H1 (cell line): ENCODE data around the gene CDPF1.
A peak's percentile ranks its signal among the peaks of the same experiment; 100 is the strongest.

ENCODE experiments used
- BCL11A ChIP-seq, 2 experiments: IDR thresholded peaks; one replicate each; pipeline ENCODE4 v1.6.1; 2011; ENCODE audit warnings: low read depth in 2 of 2, low read length in 2 of 2, mild to moderate bottlenecking in 2 of 2
- CBX5 ChIP-seq: fragments of 300-800, 300-1000 bp; sonication (generic); IDR thresholded peaks from 2 replicates; pipeline ENCODE4 v1.7.1; 2016; ENCODE audit warnings: antibody characterized with exemption, low read length, low read depth
- CHD2 ChIP-seq: IDR thresholded peaks from 2 replicates; pipeline ENCODE4 v1.6.1; 2012; ENCODE audit warnings: low read length, improper control_type of control experiment
- CTCF ChIP-seq, 3 experiments: IDR thresholded peaks; 1 replicate in 2 of 3; 2 replicates in 1 of 3; pipeline versions ENCODE4 v1.5.1 to v1.6.1; 2011; ENCODE audit warnings: low read length in 3 of 3, mild to moderate bottlenecking in 3 of 3, inconsistent platforms in 2 of 3, low read depth in 1 of 3, moderate library complexity in 1 of 3; ENCODE audit not compliant: insufficient read depth in 1 of 3; ENCODE audit errors: control extremely low read depth in 1 of 3
- EP300 ChIP-seq, 2 experiments: IDR thresholded peaks; 1 replicate in 1 of 2; 2 replicates in 1 of 2; pipeline ENCODE4 v1.6.1; 2011 to 2012; ENCODE audit warnings: low read depth in 2 of 2, low read length in 2 of 2, mild to moderate bottlenecking in 2 of 2, borderline replicate concordance in 1 of 2, inconsistent platforms in 1 of 2, moderate library complexity in 1 of 2
- JUN ChIP-seq: IDR thresholded peaks from 2 replicates; pipeline ENCODE4 v1.6.1; 2011; ENCODE audit warnings: low read depth, mild to moderate bottlenecking, improper control_type of control experiment, low read length
- MAX ChIP-seq: IDR thresholded peaks from 2 replicates; pipeline ENCODE4 v1.6.1; 2012; ENCODE audit warnings: inconsistent platforms
- NRF1 ChIP-seq: IDR thresholded peaks from 2 replicates; pipeline ENCODE4 v1.6.1; 2011; ENCODE audit warnings: mild to moderate bottlenecking, low read depth, low read length, improper control_type of control experiment
- POLR2A ChIP-seq, 2 experiments: IDR thresholded peaks; 1 replicate in 1 of 2; 2 replicates in 1 of 2; pipeline ENCODE4 v1.6.1; 2011; ENCODE audit warnings: low read depth in 2 of 2, low read length in 2 of 2, mild to moderate bottlenecking in 2 of 2; ENCODE audit errors: control extremely low read depth in 1 of 2
- POLR2AphosphoS5 ChIP-seq: IDR thresholded peaks from 2 replicates; pipeline ENCODE4 v1.6.1; 2011; ENCODE audit warnings: low read depth, low read length
- RFX5 ChIP-seq: IDR thresholded peaks from 2 replicates; pipeline ENCODE4 v1.6.1; 2011; ENCODE audit warnings: low read depth, low read length, improper control_type of control experiment, borderline replicate concordance
- SIN3A ChIP-seq, 2 experiments: IDR thresholded peaks in 1 of 2; conservative IDR thresholded peaks in 1 of 2; 2 replicates each; pipeline ENCODE4 v1.6.1; 2011 to 2012; ENCODE audit warnings: low read length in 2 of 2, improper control_type of control experiment in 1 of 2, low read depth in 1 of 2, mild to moderate bottlenecking in 1 of 2
- SUZ12 ChIP-seq: fragments of 200-600 bp; sonication (generic); IDR thresholded peaks from 2 replicates; pipeline ENCODE4 v1.6.1; 2012; ENCODE audit warnings: mild to moderate bottlenecking, inconsistent platforms, low read length, moderate library complexity, mixed read lengths
- TCF12 ChIP-seq: IDR thresholded peaks from 2 replicates; pipeline ENCODE4 v1.6.1; 2011; ENCODE audit warnings: low read depth, mild to moderate bottlenecking, low read length

- TF ChIP-seq EP300 (IDR thresholded peaks at IDR 0.05; ENCODE audit: borderline replicate concordance in 1 of 2, low read depth in 2 of 2, low read length in 2 of 2) = no peak
- TF ChIP-seq POLR2AphosphoS5 = no peak
- TF ChIP-seq POLR2A (IDR thresholded peaks at IDR 0.05; ENCODE audit: control extremely low read depth in 1 of 2, low read depth in 2 of 2, low read length in 2 of 2) = no peak
- no peak for TF ChIP-seq JUN
- TF ChIP-seq CHD2 = no peak
- TF ChIP-seq CTCF (IDR thresholded peaks at IDR 0.05; ENCODE audit: control extremely low read depth in 1 of 3, insufficient read depth in 1 of 3, low read depth in 1 of 3, low read length in 3 of 3) = peak in 1 of 3 experiments; percentile 2; a peak in 1 of 4 replicates
- TF ChIP-seq BCL11A (IDR thresholded peaks at IDR 0.05; ENCODE audit: low read depth in 2 of 2, low read length in 2 of 2) = no peak
- no peak for TF ChIP-seq SUZ12
- TF ChIP-seq MAX = peak; percentile 75
- TF ChIP-seq TCF12 = no peak
- TF ChIP-seq CBX5 = no peak
- TF ChIP-seq RFX5 = no peak
- TF ChIP-seq SIN3A (conservative IDR thresholded peaks at IDR 0.05 in 1 of 2, IDR thresholded peaks at IDR 0.05 in 1 of 2; ENCODE audit: low read depth in 1 of 2, low read length in 2 of 2) = no peak
- peak; percentile 44 for TF ChIP-seq NRF1
Measured at GRCh38 chr22:46250035-46250782, at the start of gene CDPF1.
